Measurements from ENCODE around the gene DNAI7.

The DNAI7 gene

DNA sequence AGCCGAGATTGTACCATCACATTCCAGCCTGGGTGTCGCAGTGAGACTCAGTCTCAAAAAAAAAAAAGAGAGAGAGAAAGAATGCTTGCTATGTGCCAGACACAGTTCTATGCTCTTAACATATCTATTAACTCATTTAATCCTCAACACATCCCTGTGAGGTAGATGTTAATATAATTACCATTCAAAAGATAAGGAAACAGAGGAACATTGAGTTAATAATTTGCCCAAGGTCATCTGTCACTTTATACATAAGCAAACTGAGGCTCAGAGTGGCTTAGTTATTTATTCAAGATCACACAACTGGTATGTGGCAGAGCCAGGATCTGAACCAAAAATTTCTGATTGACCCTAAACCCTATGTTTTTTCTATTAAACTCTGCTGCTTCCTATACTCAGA lies 129.9 kb downstream of the DNAI7 start:
- Histone ChIP-seq H3K27me3 (ENCODE audit: control insufficient read depth, insufficient read depth, low read length) (no peaks in the 10 kb centered on the region), H3K9ac (ENCODE audit: low read length) (no peak overlapping the region), H3K36me3 (ENCODE audit: control insufficient read depth, low read depth, low read length) (no peaks in the 10 kb centered on the region), H3K4me1 (ENCODE audit: control insufficient read depth, low read depth, low read length) (peaks cover 18% of the 10 kb centered on the region), H3K27ac (ENCODE audit: low read length) (no peak overlapping the region), H3K9me3 (ENCODE audit: control insufficient read depth, low read depth, low read length) (no peaks in the 10 kb centered on the region), H3K4me3 (ENCODE audit: low read length) (no peak overlapping the region)

DNA sequence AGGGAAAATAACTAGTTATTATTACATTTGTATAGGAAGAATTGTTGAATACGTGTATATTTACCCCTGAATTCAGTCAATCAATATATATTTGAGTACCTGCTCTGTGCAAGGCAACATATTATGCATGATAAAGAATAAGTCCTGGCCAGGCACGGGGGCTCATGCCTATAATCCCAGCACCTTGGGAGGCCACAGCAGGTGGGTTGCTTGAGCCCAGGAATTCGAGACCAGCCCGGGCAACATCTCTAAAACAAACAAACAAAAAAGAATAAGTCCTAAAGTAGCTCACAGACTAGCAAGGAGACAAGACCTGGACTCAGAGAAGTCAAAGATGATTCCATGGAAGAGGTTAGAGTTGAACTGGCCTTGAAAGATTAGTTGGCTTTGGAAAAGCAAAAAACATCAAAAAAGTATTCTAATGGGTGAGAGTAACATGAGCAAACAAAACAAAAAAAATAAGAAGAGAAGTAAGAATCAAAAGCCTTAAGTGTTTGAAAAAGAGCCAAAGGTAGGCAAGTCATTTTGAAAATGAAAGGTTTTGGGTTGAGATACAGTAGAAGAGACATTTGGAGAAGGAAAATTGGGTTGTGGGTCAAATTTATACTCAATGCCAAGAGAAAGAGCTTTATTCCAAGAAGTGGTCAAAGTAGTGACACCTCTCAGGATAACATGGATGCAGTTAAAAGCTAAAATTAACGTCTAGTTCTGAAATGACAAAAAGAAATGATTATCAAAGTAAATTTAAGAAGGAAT lies 130.9 kb downstream of the DNAI7 start:
- Histone ChIP-seq H3K9ac (ENCODE audit: low read length) (no peak overlapping the region), H3K9me3 (ENCODE audit: control insufficient read depth, low read depth, low read length) (no peaks in the 10 kb centered on the region), H3K27me3 (ENCODE audit: control insufficient read depth, insufficient read depth, low read length) (no peaks in the 10 kb centered on the region), H3K27ac (ENCODE audit: low read length) (no peak overlapping the region), H3K4me3 (ENCODE audit: low read length) (peak overlapping the region; percentile 10), H3K36me3 (ENCODE audit: control insufficient read depth, low read depth, low read length) (no peaks in the 10 kb centered on the region), H3K4me1 (ENCODE audit: control insufficient read depth, low read depth, low read length) (peaks cover 18% of the 10 kb centered on the region)

DNA sequence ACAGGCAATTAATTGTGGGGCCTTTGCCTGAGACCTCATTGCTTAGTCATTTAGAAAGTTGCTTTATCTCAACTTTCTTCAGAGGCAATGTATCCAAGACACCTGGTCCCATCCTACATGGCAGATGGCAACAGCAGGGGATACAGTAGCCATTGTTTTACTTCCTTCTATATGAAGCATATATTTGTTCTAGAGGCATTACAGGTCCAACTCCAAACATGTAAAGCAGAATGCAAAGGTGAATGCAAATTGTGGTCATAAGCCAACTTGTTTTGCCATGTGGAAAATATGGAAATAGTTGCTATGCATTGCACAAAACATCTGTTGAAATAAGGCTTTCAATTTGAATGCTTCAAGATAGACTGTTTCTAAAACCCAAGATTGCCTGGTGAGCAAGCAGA lies 136.3 kb downstream of the DNAI7 start:
- no peak overlapping the region for H3K27ac ChIP-seq (ENCODE audit: low read length)
- H3K9me3 ChIP-seq (ENCODE audit: control insufficient read depth, low read depth, low read length) = no peaks in the 10 kb centered on the region
- no peak overlapping the region for H3K9ac ChIP-seq (ENCODE audit: low read length)
- H3K4me3 ChIP-seq (ENCODE audit: low read length) = no peak overlapping the region
- H3K27me3 ChIP-seq (ENCODE audit: control insufficient read depth, insufficient read depth, low read length) = no peaks in the 10 kb centered on the region
- no peaks in the 10 kb centered on the region for H3K36me3 ChIP-seq (ENCODE audit: control insufficient read depth, low read depth, low read length)
- H3K4me1 ChIP-seq (ENCODE audit: control insufficient read depth, low read depth, low read length) = peaks cover 4% of the 10 kb centered on the region

Data from iPS-18a (cell line).